Tibial nerve (tissue), 4 donors: Measurements from ENCODE around the gene ANKMY2. TPM values are rescaled to one million over a fixed set of nuclear protein-coding genes. Genes with fewer than 3 reads are reported as not detected.

ENCODE experiments used
- DNase-seq, 2 donors: peaks; one replicate each; pipeline ENCODE4 v3.0.0-alpha.2; 2019; ENCODE audit warnings: low spot score in 2 of 2
- H3K27ac ChIP-seq, 4 donors: fragments of 200-600 bp; sonication (generic) in 3 of 4; one replicate each; pipeline ENCODE4 v1.5.1; 2017 to 2019; ENCODE audit warnings: mild to moderate bottlenecking in 1 of 4
- H3K27me3 ChIP-seq, 2 donors: fragments of 200-600 bp; sonication (generic) in 1 of 2; one replicate each; pipeline versions ENCODE4 v1.5.1 to v1.6.0; 2017 to 2019
- H3K36me3 ChIP-seq, 3 donors: fragments of 200-600 bp; sonication (generic); one replicate each; pipeline ENCODE4 v1.5.1; 2018 to 2019
- H3K4me1 ChIP-seq, 4 donors: fragments of 200-600 bp; sonication (generic) in 3 of 4; one replicate each; pipeline ENCODE4 v1.5.1; 2017 to 2019
- H3K4me3 ChIP-seq, 4 donors: fragments of 200-600 bp; sonication (generic) in 3 of 4; one replicate each; pipeline ENCODE4 v1.5.1; 2017 to 2019; ENCODE audit warnings: mild to moderate bottlenecking in 1 of 4, moderate library complexity in 1 of 4
- H3K9me3 ChIP-seq, 4 donors: fragments of 200-600 bp; sonication (generic) in 3 of 4; one replicate each; pipeline ENCODE4 v1.5.1; 2017 to 2019
- EP300 ChIP-seq, 2 donors: sonication (generic); formaldehyde crosslinking; IDR thresholded peaks; one replicate each; pipeline ENCODE4 v1.6.1; 2017; ENCODE audit warnings: antibody characterized with exemption in 2 of 2, mild to moderate bottlenecking in 1 of 2
- POLR2A ChIP-seq, 2 donors: fragments of 450-650 bp; IDR thresholded peaks; one replicate each; pipeline ENCODE4 v1.6.1; 2017; ENCODE audit warnings: antibody characterized with exemption in 2 of 2, mild to moderate bottlenecking in 2 of 2, moderate library complexity in 2 of 2
- WGBS, 2 donors: methylation state at CpG; one replicate each; pipeline ENCODE4 v1.1.5; 2018; 5-methylcytosine and 5-hydroxymethylcytosine counted together
- total RNA-seq, 4 donors: library from RNA; depleted of rRNA; stranded (reverse); fragments of >200 nt; gene quantifications; one replicate each; pipeline ENCODE4 v1.1.0, GENCODE V29; 2016
- TF ChIP-seq, protein P1 (sequence below), 5 experiments: fragments of 200-600 bp in 3 of 5; fragments of 450-650 bp in 2 of 5; sonication (generic) in 3 of 5; IDR thresholded peaks; one replicate each; pipeline ENCODE4 v1.5.1; 2016 to 2019; ENCODE audit warnings: antibody characterized with exemption in 5 of 5, mild to moderate bottlenecking in 3 of 5, moderate library complexity in 2 of 5

The ANKMY2 gene
- total RNA-seq, 4 donors from 2014 or later, result 10.0 to 15.3 (median 13.7) TPM

DNA sequence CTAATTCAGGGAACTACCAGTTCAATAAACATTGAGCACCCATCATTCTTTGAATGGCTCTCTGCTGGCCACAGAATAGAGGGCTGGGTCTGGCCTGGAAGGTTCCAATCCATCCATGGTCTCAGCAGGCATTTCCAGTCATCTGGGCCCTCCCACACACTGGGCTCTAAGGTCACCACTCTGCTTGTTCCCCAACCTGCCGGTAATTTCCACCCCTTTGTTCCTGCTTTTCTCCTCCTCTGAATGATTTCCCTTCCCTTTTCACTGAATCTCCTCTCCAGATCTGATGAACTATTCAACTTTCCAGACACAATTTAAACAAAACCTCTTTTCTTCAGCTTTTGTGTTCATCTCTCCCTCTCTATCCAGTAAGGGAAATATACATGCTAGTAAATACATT lies 3.0 kb upstream of the ANKMY2 start:
- Histone ChIP-seq H3K9me3 (no peaks in the 10 kb centered on the region), H3K36me3 (no peaks in the 10 kb centered on the region), H3K27me3 (no peaks in the 10 kb centered on the region), H3K4me3 (no peak overlapping the region), H3K4me1 (peaks cover 0 to 56% (median 13%) of the 10 kb centered on the region in 4 donors), H3K27ac (peak overlapping the region in 2 of 4 donors; percentile 97)
- no peak for TF ChIP-seq EP300 (IDR thresholded peaks at IDR 0.05)
- no peak for TF ChIP-seq POLR2A (IDR thresholded peaks at IDR 0.05)
- TF ChIP-seq, protein P1, sequence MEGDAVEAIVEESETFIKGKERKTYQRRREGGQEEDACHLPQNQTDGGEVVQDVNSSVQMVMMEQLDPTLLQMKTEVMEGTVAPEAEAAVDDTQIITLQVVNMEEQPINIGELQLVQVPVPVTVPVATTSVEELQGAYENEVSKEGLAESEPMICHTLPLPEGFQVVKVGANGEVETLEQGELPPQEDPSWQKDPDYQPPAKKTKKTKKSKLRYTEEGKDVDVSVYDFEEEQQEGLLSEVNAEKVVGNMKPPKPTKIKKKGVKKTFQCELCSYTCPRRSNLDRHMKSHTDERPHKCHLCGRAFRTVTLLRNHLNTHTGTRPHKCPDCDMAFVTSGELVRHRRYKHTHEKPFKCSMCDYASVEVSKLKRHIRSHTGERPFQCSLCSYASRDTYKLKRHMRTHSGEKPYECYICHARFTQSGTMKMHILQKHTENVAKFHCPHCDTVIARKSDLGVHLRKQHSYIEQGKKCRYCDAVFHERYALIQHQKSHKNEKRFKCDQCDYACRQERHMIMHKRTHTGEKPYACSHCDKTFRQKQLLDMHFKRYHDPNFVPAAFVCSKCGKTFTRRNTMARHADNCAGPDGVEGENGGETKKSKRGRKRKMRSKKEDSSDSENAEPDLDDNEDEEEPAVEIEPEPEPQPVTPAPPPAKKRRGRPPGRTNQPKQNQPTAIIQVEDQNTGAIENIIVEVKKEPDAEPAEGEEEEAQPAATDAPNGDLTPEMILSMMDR (IDR thresholded peaks at IDR 0.05), result no peak
- DNase-seq, result no peak
- 10 to 29% methylated on average over 1 of the region's 1 CpG for WGBS, 2 donors

GRCh38 chr7:16647435-16647960 lies 1.9 kb upstream of the ANKMY2 start:
- H3K9me3 ChIP-seq, result no peaks in the 10 kb centered on the region
- peaks cover 0 to 65% (median 13%) of the 10 kb centered on the region in 4 donors for H3K4me1 ChIP-seq
- no peak for TF ChIP-seq EP300 (IDR thresholded peaks at IDR 0.05)
- TF ChIP-seq, protein P1 (IDR thresholded peaks at IDR 0.05), result no peak
- peak overlapping the region in 3 of 4 donors; percentile 86 to 97 (median 97) for H3K27ac ChIP-seq
- H3K4me3 ChIP-seq, result peak overlapping the region in 2 of 4 donors; percentile 85 to 89
- 29 to 39% methylated on average over 2 of the region's 2 CpGs for WGBS, 2 donors
- DNase-seq, result no peak
- no peaks in the 10 kb centered on the region for H3K27me3 ChIP-seq
- H3K36me3 ChIP-seq, result no peaks in the 10 kb centered on the region

- peak overlapping the region; percentile 86 to 97 (median 92) for H3K27ac ChIP-seq
Observed at GRCh38 chr7:16646472-16647072, 1.0 kb upstream of the ANKMY2 start.

GRCh38 chr7:16644636-16645592 lies 640 bp downstream of the ANKMY2 start:
- DNase-seq, result peak; percentile 25 to 33

More at GRCh38 chr7:16646472-16647072, 1.0 kb upstream of the ANKMY2 start:
- Histone ChIP-seq H3K36me3 (no peaks in the 10 kb centered on the region), H3K4me1 (peaks cover 0 to 60% (median 16%) of the 10 kb centered on the region in 4 donors), H3K4me3 (peak overlapping the region; percentile 79 to 89 (median 84)), H3K9me3 (no peaks in the 10 kb centered on the region), H3K27me3 (no peaks in the 10 kb centered on the region)
- TF ChIP-seq POLR2A (IDR thresholded peaks at IDR 0.05) (no peak), EP300 (IDR thresholded peaks at IDR 0.05) (no peak)
- TF ChIP-seq, protein P1 (IDR thresholded peaks at IDR 0.05), result no peak
- 1 to 2% methylated on average over 7 to 13 of the region's 29 CpGs for WGBS, 2 donors
- no peak for DNase-seq

More at GRCh38 chr7:16644636-16645592, 640 bp downstream of the ANKMY2 start:
- WGBS, 2 donors, result 1% methylated on average over 40 to 57 of the region's 57 CpGs
- Histone ChIP-seq H3K4me1 (peaks cover 0 to 60% (median 16%) of the 10 kb centered on the region in 4 donors), H3K27ac (peak overlapping the region; percentile 86 to 97 (median 92)), H3K27me3 (no peaks in the 10 kb centered on the region), H3K36me3 (peaks cover 0 to 2% (median 0%) of the 10 kb centered on the region in 3 donors), H3K9me3 (no peaks in the 10 kb centered on the region), H3K4me3 (peak overlapping the region; percentile 83 to 89 (median 87))
- TF ChIP-seq POLR2A (IDR thresholded peaks at IDR 0.05) (no peak), EP300 (IDR thresholded peaks at IDR 0.05) (no peak)
- TF ChIP-seq, protein P1 (IDR thresholded peaks at IDR 0.05), result no peak
